ENCODE data around the gene SUFU. TPM values are rescaled to one million over a fixed set of nuclear protein-coding genes. Genes with fewer than 3 reads are reported as not detected.

SUFU gene
- total RNA-seq, 1 experiment from 2014 or later = 13.1 TPM

GRCh38 chr10:102545265-102545871 is 41.6 kb downstream of the SUFU start:
- no peaks in the 10 kb centered on the region for H3K27me3 Mint-ChIP-seq (ENCODE audit: low read depth)
- DNase-seq (ENCODE audit: low spot score) = no peak
- POLR2A ChIA-PET = no interaction called here
- no peak for TF ChIP-seq E2F4 (CRISPR knock-in tag; IDR thresholded peaks at IDR 0.05; ENCODE audit: borderline replicate concordance, low read depth)
- TF ChIP-seq ZSCAN18 (CRISPR knock-in tag; IDR thresholded peaks at IDR 0.05) = no peak
- TF ChIP-seq MXD4 (CRISPR knock-in tag; IDR thresholded peaks at IDR 0.05; ENCODE audit: borderline replicate concordance) = no peak
- TF ChIP-seq, protein P1, sequence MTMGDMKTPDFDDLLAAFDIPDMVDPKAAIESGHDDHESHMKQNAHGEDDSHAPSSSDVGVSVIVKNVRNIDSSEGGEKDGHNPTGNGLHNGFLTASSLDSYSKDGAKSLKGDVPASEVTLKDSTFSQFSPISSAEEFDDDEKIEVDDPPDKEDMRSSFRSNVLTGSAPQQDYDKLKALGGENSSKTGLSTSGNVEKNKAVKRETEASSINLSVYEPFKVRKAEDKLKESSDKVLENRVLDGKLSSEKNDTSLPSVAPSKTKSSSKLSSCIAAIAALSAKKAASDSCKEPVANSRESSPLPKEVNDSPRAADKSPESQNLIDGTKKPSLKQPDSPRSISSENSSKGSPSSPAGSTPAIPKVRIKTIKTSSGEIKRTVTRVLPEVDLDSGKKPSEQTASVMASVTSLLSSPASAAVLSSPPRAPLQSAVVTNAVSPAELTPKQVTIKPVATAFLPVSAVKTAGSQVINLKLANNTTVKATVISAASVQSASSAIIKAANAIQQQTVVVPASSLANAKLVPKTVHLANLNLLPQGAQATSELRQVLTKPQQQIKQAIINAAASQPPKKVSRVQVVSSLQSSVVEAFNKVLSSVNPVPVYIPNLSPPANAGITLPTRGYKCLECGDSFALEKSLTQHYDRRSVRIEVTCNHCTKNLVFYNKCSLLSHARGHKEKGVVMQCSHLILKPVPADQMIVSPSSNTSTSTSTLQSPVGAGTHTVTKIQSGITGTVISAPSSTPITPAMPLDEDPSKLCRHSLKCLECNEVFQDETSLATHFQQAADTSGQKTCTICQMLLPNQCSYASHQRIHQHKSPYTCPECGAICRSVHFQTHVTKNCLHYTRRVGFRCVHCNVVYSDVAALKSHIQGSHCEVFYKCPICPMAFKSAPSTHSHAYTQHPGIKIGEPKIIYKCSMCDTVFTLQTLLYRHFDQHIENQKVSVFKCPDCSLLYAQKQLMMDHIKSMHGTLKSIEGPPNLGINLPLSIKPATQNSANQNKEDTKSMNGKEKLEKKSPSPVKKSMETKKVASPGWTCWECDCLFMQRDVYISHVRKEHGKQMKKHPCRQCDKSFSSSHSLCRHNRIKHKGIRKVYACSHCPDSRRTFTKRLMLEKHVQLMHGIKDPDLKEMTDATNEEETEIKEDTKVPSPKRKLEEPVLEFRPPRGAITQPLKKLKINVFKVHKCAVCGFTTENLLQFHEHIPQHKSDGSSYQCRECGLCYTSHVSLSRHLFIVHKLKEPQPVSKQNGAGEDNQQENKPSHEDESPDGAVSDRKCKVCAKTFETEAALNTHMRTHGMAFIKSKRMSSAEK (CRISPR knock-in tag; IDR thresholded peaks at IDR 0.05; ENCODE audit: borderline replicate concordance) = no peak
- TF ChIP-seq ZNF396 (CRISPR knock-in tag; IDR thresholded peaks at IDR 0.05; ENCODE audit: borderline replicate concordance) = no peak
- no peak for TF ChIP-seq ZNF423 (CRISPR knock-in tag; IDR thresholded peaks at IDR 0.05)
- no peak for TF ChIP-seq ZNF232 (CRISPR knock-in tag; IDR thresholded peaks at IDR 0.05)
- TF ChIP-seq, protein P2, sequence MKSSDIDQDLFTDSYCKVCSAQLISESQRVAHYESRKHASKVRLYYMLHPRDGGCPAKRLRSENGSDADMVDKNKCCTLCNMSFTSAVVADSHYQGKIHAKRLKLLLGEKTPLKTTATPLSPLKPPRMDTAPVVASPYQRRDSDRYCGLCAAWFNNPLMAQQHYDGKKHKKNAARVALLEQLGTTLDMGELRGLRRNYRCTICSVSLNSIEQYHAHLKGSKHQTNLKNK (CRISPR knock-in tag; IDR thresholded peaks at IDR 0.05) = no peak
- no peak for TF ChIP-seq ATF1 (CRISPR knock-in tag; IDR thresholded peaks at IDR 0.05)
- no peak for TF ChIP-seq CTCF (IDR thresholded peaks at IDR 0.05)
- TF ChIP-seq JUN (CRISPR knock-in tag; IDR thresholded peaks at IDR 0.05) = no peak
- no peak for TF ChIP-seq PRDM15 (CRISPR knock-in tag; IDR thresholded peaks at IDR 0.05)
- TF ChIP-seq SMAD4 (CRISPR knock-in tag; IDR thresholded peaks at IDR 0.05) = no peak
- no peak for TF ChIP-seq ERG (CRISPR knock-in tag; IDR thresholded peaks at IDR 0.05)
- no peak for TF ChIP-seq ZNF425 (CRISPR knock-in tag; conservative IDR thresholded peaks at IDR 0.05)
- TF ChIP-seq, protein P3, sequence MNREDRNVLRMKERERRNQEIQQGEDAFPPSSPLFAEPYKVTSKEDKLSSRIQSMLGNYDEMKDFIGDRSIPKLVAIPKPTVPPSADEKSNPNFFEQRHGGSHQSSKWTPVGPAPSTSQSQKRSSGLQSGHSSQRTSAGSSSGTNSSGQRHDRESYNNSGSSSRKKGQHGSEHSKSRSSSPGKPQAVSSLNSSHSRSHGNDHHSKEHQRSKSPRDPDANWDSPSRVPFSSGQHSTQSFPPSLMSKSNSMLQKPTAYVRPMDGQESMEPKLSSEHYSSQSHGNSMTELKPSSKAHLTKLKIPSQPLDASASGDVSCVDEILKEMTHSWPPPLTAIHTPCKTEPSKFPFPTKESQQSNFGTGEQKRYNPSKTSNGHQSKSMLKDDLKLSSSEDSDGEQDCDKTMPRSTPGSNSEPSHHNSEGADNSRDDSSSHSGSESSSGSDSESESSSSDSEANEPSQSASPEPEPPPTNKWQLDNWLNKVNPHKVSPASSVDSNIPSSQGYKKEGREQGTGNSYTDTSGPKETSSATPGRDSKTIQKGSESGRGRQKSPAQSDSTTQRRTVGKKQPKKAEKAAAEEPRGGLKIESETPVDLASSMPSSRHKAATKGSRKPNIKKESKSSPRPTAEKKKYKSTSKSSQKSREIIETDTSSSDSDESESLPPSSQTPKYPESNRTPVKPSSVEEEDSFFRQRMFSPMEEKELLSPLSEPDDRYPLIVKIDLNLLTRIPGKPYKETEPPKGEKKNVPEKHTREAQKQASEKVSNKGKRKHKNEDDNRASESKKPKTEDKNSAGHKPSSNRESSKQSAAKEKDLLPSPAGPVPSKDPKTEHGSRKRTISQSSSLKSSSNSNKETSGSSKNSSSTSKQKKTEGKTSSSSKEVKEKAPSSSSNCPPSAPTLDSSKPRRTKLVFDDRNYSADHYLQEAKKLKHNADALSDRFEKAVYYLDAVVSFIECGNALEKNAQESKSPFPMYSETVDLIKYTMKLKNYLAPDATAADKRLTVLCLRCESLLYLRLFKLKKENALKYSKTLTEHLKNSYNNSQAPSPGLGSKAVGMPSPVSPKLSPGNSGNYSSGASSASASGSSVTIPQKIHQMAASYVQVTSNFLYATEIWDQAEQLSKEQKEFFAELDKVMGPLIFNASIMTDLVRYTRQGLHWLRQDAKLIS (CRISPR knock-in tag; IDR thresholded peaks at IDR 0.05; ENCODE audit: borderline replicate concordance) = no peak

More at GRCh38 chr10:102545265-102545871, 41.6 kb downstream of the SUFU start:
- H3K4me1 Mint-ChIP-seq = no peaks in the 10 kb centered on the region
- H3K9me3 Mint-ChIP-seq = no peaks in the 10 kb centered on the region
- H3K27ac Mint-ChIP-seq = no peak overlapping the region
- no peak overlapping the region for H3K4me3 Mint-ChIP-seq
- peaks cover 4% of the 10 kb centered on the region; the same call in 1 of the 2 replicates for H3K36me3 Mint-ChIP-seq
- no peak for ATAC-seq
- CTCF ChIA-PET = interaction anchor here (0.7 kb wide), 1 partner anchor 43 kb away, joined by 3 read pairs; the partner anchor contains the start of gene ACTR1A
